ENCODE data around the gene RASA3.
"Not testable (repeated sequence)": the region's sequence is repeated elsewhere in the genome, so short reads cannot be mapped to it uniquely, and the experiment has no call there.

Gene RASA3

GRCh38 chr13:113992276-113993005 lies 140.0 kb downstream of the RASA3 start:
- CTCF ChIA-PET, result no interaction called here
- DNase-seq, result no peak
- no peak overlapping the region for H3K27ac Mint-ChIP-seq
- peaks cover 62% of the 10 kb centered on the region for H3K36me3 Mint-ChIP-seq
- peaks cover 3% of the 10 kb centered on the region for H3K4me1 Mint-ChIP-seq
- peaks cover 4% of the 10 kb centered on the region for H3K27me3 Mint-ChIP-seq
- H3K9me3 Mint-ChIP-seq, result peaks cover 6% of the 10 kb centered on the region
- no peak overlapping the region for H3K4me3 Mint-ChIP-seq

- H3K27me3 Mint-ChIP-seq, result peaks cover 4% of the 10 kb centered on the region
- no peak overlapping the region for H3K4me3 Mint-ChIP-seq
- peaks cover 59% of the 10 kb centered on the region for H3K36me3 Mint-ChIP-seq
- H3K4me1 Mint-ChIP-seq, result peaks cover 3% of the 10 kb centered on the region
- H3K9me3 Mint-ChIP-seq, result peaks cover 6% of the 10 kb centered on the region
- CTCF ChIA-PET, result no interaction called here
- no peak for DNase-seq
- no peak overlapping the region for H3K27ac Mint-ChIP-seq
Measured at GRCh38 chr13:113991676-113992179, 140.7 kb downstream of the RASA3 start.

- Mint-ChIP-seq H3K9me3 (peaks cover 6% of the 10 kb centered on the region), H3K27me3 (peaks cover 4% of the 10 kb centered on the region), H3K4me1 (peaks cover 3% of the 10 kb centered on the region), H3K36me3 (peaks cover 59% of the 10 kb centered on the region), H3K27ac (no peak overlapping the region), H3K4me3 (no peak overlapping the region)
- DNase-seq, result no peak
- CTCF ChIA-PET, result no interaction called here
Measured at GRCh38 chr13:113991191-113991669, 141.2 kb downstream of the RASA3 start.

GRCh38 chr13:113990321-113990837 lies 142.0 kb downstream of the RASA3 start:
- DNase-seq, result peak; percentile 16

GRCh38 chr13:113989585-113990300 lies 142.7 kb downstream of the RASA3 start:
- CTCF ChIA-PET, result no interaction called here
- Mint-ChIP-seq H3K4me3 (no peak overlapping the region), H3K27me3 (peaks cover 4% of the 10 kb centered on the region), H3K4me1 (peaks cover 3% of the 10 kb centered on the region), H3K36me3 (peaks cover 54% of the 10 kb centered on the region), H3K27ac (no peak overlapping the region), H3K9me3 (peaks cover 6% of the 10 kb centered on the region)
- DNase-seq, result peak; percentile 15

More at GRCh38 chr13:113990321-113990837, 142.0 kb downstream of the RASA3 start:
- CTCF ChIA-PET, result no interaction called here
- Mint-ChIP-seq H3K27me3 (peaks cover 4% of the 10 kb centered on the region), H3K27ac (peak overlapping the region; percentile 11), H3K4me3 (no peak overlapping the region), H3K4me1 (peaks cover 3% of the 10 kb centered on the region), H3K36me3 (peaks cover 59% of the 10 kb centered on the region), H3K9me3 (peaks cover 6% of the 10 kb centered on the region)

GRCh38 chr13:113988859-113989258 lies 143.6 kb downstream of the RASA3 start:
- H3K27ac Mint-ChIP-seq, H3K9me3 Mint-ChIP-seq, H3K27me3 Mint-ChIP-seq, H3K4me1 Mint-ChIP-seq, CTCF ChIA-PET, H3K4me3 Mint-ChIP-seq: not testable (repeated sequence)
- peak; percentile 16 for DNase-seq
- H3K36me3 Mint-ChIP-seq, result peaks cover 48% of the 10 kb centered on the region

GRCh38 chr13:113982296-113982661 lies 150.1 kb downstream of the RASA3 start:
- CTCF ChIA-PET, result no interaction called here
- Mint-ChIP-seq H3K9me3 (no peaks in the 10 kb centered on the region), H3K27ac (no peak overlapping the region), H3K27me3 (no peaks in the 10 kb centered on the region), H3K36me3 (peaks cover 54% of the 10 kb centered on the region), H3K4me1 (no peaks in the 10 kb centered on the region), H3K4me3 (no peak overlapping the region)
- peak; percentile 11 for DNase-seq

- H3K27me3 Mint-ChIP-seq, result no peaks in the 10 kb centered on the region
- H3K4me1 Mint-ChIP-seq, result no peaks in the 10 kb centered on the region
- CTCF ChIA-PET, result no interaction called here
- H3K27ac Mint-ChIP-seq, result no peak overlapping the region
- peaks cover 59% of the 10 kb centered on the region for H3K36me3 Mint-ChIP-seq
- H3K9me3 Mint-ChIP-seq, result no peaks in the 10 kb centered on the region
- H3K4me3 Mint-ChIP-seq, result no peak overlapping the region
- peak; percentile 18 for DNase-seq
Measured at GRCh38 chr13:113981611-113982295, 150.7 kb downstream of the RASA3 start.

GRCh38 chr13:113981194-113981605 lies 151.2 kb downstream of the RASA3 start:
- no peaks in the 10 kb centered on the region for H3K9me3 Mint-ChIP-seq
- peaks cover 64% of the 10 kb centered on the region for H3K36me3 Mint-ChIP-seq
- no peaks in the 10 kb centered on the region for H3K27me3 Mint-ChIP-seq
- CTCF ChIA-PET, result no interaction called here
- no peak overlapping the region for H3K27ac Mint-ChIP-seq
- no peaks in the 10 kb centered on the region for H3K4me1 Mint-ChIP-seq
- H3K4me3 Mint-ChIP-seq, result no peak overlapping the region
- no peak for DNase-seq

- H3K27ac Mint-ChIP-seq, result peak overlapping the region; percentile 64
- no peaks in the 10 kb centered on the region for H3K4me1 Mint-ChIP-seq
Measured at GRCh38 chr13:113980489-113981064, 151.8 kb downstream of the RASA3 start.

GRCh38 chr13:113979791-113980471 lies 152.5 kb downstream of the RASA3 start:
- CTCF ChIA-PET, result no interaction called here
- Mint-ChIP-seq H3K27ac (peak overlapping the region; percentile 64), H3K4me1 (no peaks in the 10 kb centered on the region), H3K27me3 (no peaks in the 10 kb centered on the region), H3K9me3 (no peaks in the 10 kb centered on the region), H3K36me3 (peaks cover 71% of the 10 kb centered on the region), H3K4me3 (no peak overlapping the region)
- DNase-seq, result peak; percentile 12

More at GRCh38 chr13:113980489-113981064, 151.8 kb downstream of the RASA3 start:
- Mint-ChIP-seq H3K4me3 (no peak overlapping the region), H3K36me3 (peaks cover 67% of the 10 kb centered on the region), H3K27me3 (no peaks in the 10 kb centered on the region), H3K9me3 (no peaks in the 10 kb centered on the region)
- CTCF ChIA-PET, result no interaction called here
- DNase-seq, result peak; percentile 13

- no peak overlapping the region for H3K4me3 Mint-ChIP-seq
- no peaks in the 10 kb centered on the region for H3K27me3 Mint-ChIP-seq
- H3K36me3 Mint-ChIP-seq, result peaks cover 74% of the 10 kb centered on the region
- CTCF ChIA-PET, result no interaction called here
- H3K9me3 Mint-ChIP-seq, result no peaks in the 10 kb centered on the region
- H3K27ac Mint-ChIP-seq, result peak overlapping the region; percentile 67
- DNase-seq, result peak; percentile 18
- H3K4me1 Mint-ChIP-seq, result no peaks in the 10 kb centered on the region
Measured at GRCh38 chr13:113978741-113979481, 153.5 kb downstream of the RASA3 start.

- CTCF ChIA-PET, result no interaction called here
- peaks cover 82% of the 10 kb centered on the region for H3K36me3 Mint-ChIP-seq
- no peaks in the 10 kb centered on the region for H3K9me3 Mint-ChIP-seq
- no peak overlapping the region for H3K4me3 Mint-ChIP-seq
- no peaks in the 10 kb centered on the region for H3K4me1 Mint-ChIP-seq
- no peaks in the 10 kb centered on the region for H3K27me3 Mint-ChIP-seq
- H3K27ac Mint-ChIP-seq, result peak overlapping the region; percentile 62
- no peak for DNase-seq
Measured at GRCh38 chr13:113977976-113978375, 154.4 kb downstream of the RASA3 start.

Data from activated naive CD4-positive, alpha-beta T cell treated with anti-CD3 and anti-CD28 coated beads, Interleukin-2, amount 10 ng/mL, durations not matched to agents 7 days and 5 days (primary cell).